Prostate gland (tissue), 2 donors: ENCODE measurements around the gene SH2D1B. TPM values are rescaled to one million over a fixed set of nuclear protein-coding genes. Genes with fewer than 3 reads are reported as not detected.

Experiments
- DNase-seq: peaks from one replicate; pipeline ENCODE4 v3.0.0-alpha.2; 2019; ENCODE audit warnings: low spot score
- H3K27ac ChIP-seq, 2 donors: fragments of 200-600 bp; sonication (generic); 2 replicates each; pipeline ENCODE4 v1.5.1; 2017 to 2019
- H3K27me3 ChIP-seq: fragments of 200-600 bp; sonication (generic); replicated peaks from 2 replicates; pipeline ENCODE4 v1.5.1; 2019; ENCODE audit not compliant: insufficient read depth
- H3K36me3 ChIP-seq, 2 donors: fragments of 200-600 bp; sonication (generic); 1 replicate in 1 of 2; 2 replicates in 1 of 2; pipeline versions ENCODE4 v1.5.1 to v1.8.1; 2017 to 2019
- H3K4me1 ChIP-seq: fragments of 200-600 bp; sonication (generic); replicated peaks from 2 replicates; pipeline ENCODE4 v1.5.1; 2019
- H3K4me3 ChIP-seq, 2 donors: fragments of 200-600 bp; sonication (generic); 2 replicates each; pipeline ENCODE4 v1.5.1; 2017 to 2019
- H3K9me3 ChIP-seq: fragments of 200-600 bp; sonication (generic); 2 replicates; pipeline ENCODE4 v1.5.1; 2017
- CTCF ChIP-seq, 4 experiments: fragments of 200-600 bp in 2 of 4; fragments of 450-650 bp in 2 of 4; sonication (generic) in 2 of 4; IDR thresholded peaks; 1 replicate in 3 of 4; 2 replicates in 1 of 4; pipeline ENCODE4 v1.5.1; 2016 to 2019; ENCODE audit warnings: antibody characterized with exemption in 4 of 4, mild to moderate bottlenecking in 2 of 4, moderate library complexity in 2 of 4
- POLR2A ChIP-seq: fragments of 450-650 bp; IDR thresholded peaks from one replicate; pipeline ENCODE4 v1.6.1; 2016; ENCODE audit warnings: antibody characterized with exemption, mild to moderate bottlenecking
- POLR2AphosphoS5 ChIP-seq: sonication (generic); formaldehyde crosslinking; IDR thresholded peaks from one replicate; pipeline ENCODE4 v1.6.1; 2017; ENCODE audit warnings: antibody characterized with exemption
- WGBS: methylation state at CpG from one replicate; pipeline ENCODE4 v1.1.5; 2018; 5-methylcytosine and 5-hydroxymethylcytosine counted together
- intact Hi-C: fragments of 100-400 bp; cut with DNase I; formaldehyde crosslinking; loops from one replicate; pipeline ENCODE4 v1.14.2; 2022
- total RNA-seq, 2 donors: library from RNA; depleted of rRNA; stranded (reverse); fragments of >200 nt; gene quantifications; one replicate each; pipeline ENCODE4 v1.1.0, GENCODE V29; 2016

SH2D1B gene
- total RNA-seq, 2 donors from 2014 or later = not detected

DNA sequence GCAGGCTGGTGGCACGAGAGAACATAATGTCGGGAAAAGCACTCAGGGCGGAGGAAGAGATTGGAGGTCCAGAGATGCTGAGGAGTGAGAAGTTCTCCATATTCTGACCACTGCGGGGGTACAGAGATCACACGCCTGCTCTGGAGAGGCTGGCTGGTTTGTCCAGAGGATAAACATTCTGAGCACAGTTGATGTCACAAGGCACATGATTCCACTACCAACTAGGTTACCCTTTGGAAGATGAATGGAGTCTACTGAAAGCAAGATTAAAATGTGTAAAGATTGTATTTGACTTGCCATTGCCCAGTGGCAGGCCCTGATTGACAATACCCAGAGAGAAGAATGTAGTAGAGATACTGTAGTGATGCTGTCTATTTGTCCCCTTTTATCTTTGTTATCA, 35.2 kb downstream of the SH2D1B start, which contains the start of gene SPATA46:
SPATA46 (minus strand) TSS at position 164 of the 400 bp plus-strand sequence; CDS start at position 100, 64 bp downstream.
- no peak for DNase-seq
- H3K4me1 ChIP-seq = no peaks in the 10 kb centered on the region

GRCh38 chr1:162375463-162375862, 36.5 kb downstream of the SH2D1B start:
- Histone ChIP-seq H3K4me1 (no peaks in the 10 kb centered on the region), H3K36me3 (no peaks in the 10 kb centered on the region), H3K27me3 (no peaks in the 10 kb centered on the region), H3K27ac (no peak overlapping the region), H3K9me3 (no peaks in the 10 kb centered on the region), H3K4me3 (no peak overlapping the region)
- intact Hi-C loops = no loop called here
- TF ChIP-seq POLR2A (no peak), CTCF (IDR thresholded peaks at IDR 0.05) (no peak), POLR2AphosphoS5 (no peak)
- 84% methylated on average over 8 of the region's 8 CpGs for WGBS
- no peak for DNase-seq

More for the DNA sequence above, 35.2 kb downstream of the SH2D1B start, which contains the start of gene SPATA46:
- no peaks in the 10 kb centered on the region for H3K9me3 ChIP-seq
- intact Hi-C loops = no loop called here
- H3K27me3 ChIP-seq = no peaks in the 10 kb centered on the region
- no peak within 1 kb of the TSS for H3K4me3 ChIP-seq
- H3K36me3 ChIP-seq = no peaks in the 10 kb centered on the region
- no peak within 1 kb of the TSS for H3K27ac ChIP-seq
- TF ChIP-seq CTCF (IDR thresholded peaks at IDR 0.05) (no peak), POLR2AphosphoS5 (no peak), POLR2A (no peak)
- 90% methylated on average over 5 of the region's 5 CpGs for WGBS

- 90% methylated on average over 9 of the region's 9 CpGs for WGBS
Observed at GRCh38 chr1:162374406-162374805, 37.5 kb downstream of the SH2D1B start.

GRCh38 chr1:162373541-162374260, 38.2 kb downstream of the SH2D1B start:
- 81% methylated on average over 8 of the region's 8 CpGs for WGBS
- DNase-seq = no peak

More at GRCh38 chr1:162374406-162374805, 37.5 kb downstream of the SH2D1B start:
- no peaks in the 10 kb centered on the region for H3K9me3 ChIP-seq
- DNase-seq = no peak
- no peak overlapping the region for H3K4me3 ChIP-seq
- TF ChIP-seq POLR2AphosphoS5 (no peak), CTCF (IDR thresholded peaks at IDR 0.05) (no peak), POLR2A (no peak)
- no peaks in the 10 kb centered on the region for H3K4me1 ChIP-seq
- intact Hi-C loops = no loop called here
- no peak overlapping the region for H3K27ac ChIP-seq
- no peaks in the 10 kb centered on the region for H3K36me3 ChIP-seq
- no peaks in the 10 kb centered on the region for H3K27me3 ChIP-seq

More at GRCh38 chr1:162373541-162374260, 38.2 kb downstream of the SH2D1B start:
- Histone ChIP-seq H3K9me3 (no peaks in the 10 kb centered on the region), H3K27ac (no peak overlapping the region), H3K4me3 (no peak overlapping the region), H3K4me1 (no peaks in the 10 kb centered on the region), H3K36me3 (no peaks in the 10 kb centered on the region), H3K27me3 (no peaks in the 10 kb centered on the region)
- TF ChIP-seq POLR2A = no peak
- no peak for TF ChIP-seq POLR2AphosphoS5
- no peak for TF ChIP-seq CTCF (IDR thresholded peaks at IDR 0.05)
- intact Hi-C loops = no loop called here
